Testis (tissue), 3 donors: Measurements from ENCODE around the gene PMS2. TPM values are rescaled to one million over a fixed set of nuclear protein-coding genes. Genes with fewer than 3 reads are reported as not detected.
"Not testable (repeated sequence)": the region's sequence is repeated elsewhere in the genome, so short reads cannot be mapped to it uniquely, and the experiment has no call there.

ENCODE experiments used
- DNase-seq: peaks from one replicate; pipeline ENCODE4 v3.0.0-alpha.2; 2019
- H3K27ac ChIP-seq, 2 donors: fragments of 200-600 bp; sonication (generic); one replicate each; pipeline ENCODE4 v1.5.1; 2019
- H3K27me3 ChIP-seq: fragments of 200-600 bp; sonication (generic); one replicate; pipeline ENCODE4 v1.5.1; 2019
- H3K36me3 ChIP-seq: fragments of 200-600 bp; sonication (generic); one replicate; pipeline ENCODE4 v1.5.1; 2017; ENCODE audit warnings: low read depth; ENCODE audit errors: missing control alignments
- H3K4me1 ChIP-seq: fragments of 200-600 bp; sonication (generic); one replicate; pipeline ENCODE4 v1.5.1; 2019
- H3K4me3 ChIP-seq, 2 donors: fragments of 200-600 bp; sonication (generic); one replicate each; pipeline ENCODE4 v1.5.1; 2017 to 2019
- H3K9me3 ChIP-seq: fragments of 200-600 bp; sonication (generic); one replicate; pipeline ENCODE4 v1.5.1; 2017
- POLR2A ChIP-seq: fragments of 450-650 bp; IDR thresholded peaks from one replicate; pipeline ENCODE4 v1.6.1; 2017; ENCODE audit warnings: antibody characterized with exemption, mild to moderate bottlenecking, moderate library complexity
- WGBS, 2 donors: methylation state at CpG; one replicate each; pipeline ENCODE4 v1.1.5; 2018; 5-methylcytosine and 5-hydroxymethylcytosine counted together
- intact Hi-C: fragments of 100-400 bp; cut with DNase I; formaldehyde crosslinking; loops from one replicate; pipeline ENCODE4 v1.15.1; 2023; ENCODE audit warnings: low total_unique reads
- polyA plus RNA-seq: library from polyadenylated mRNA; stranded (reverse); fragments of 350-450 nt; fragmentation: Illumina TruSeq; extraction: RNeasy Lipid Tissue Mini Kit (QIAGEN cat#74804); gene quantifications from one replicate; pipeline ENCODE4 v1.2.3, GENCODE V29; 2014; ENCODE audit warnings: low read depth, low replicate concordance; ENCODE audit not compliant: insufficient read depth
- total RNA-seq, 2 donors: library from RNA; depleted of rRNA; stranded (reverse); fragments of >200 nt; gene quantifications; one replicate each; pipeline ENCODE4 v1.2.3, GENCODE V29; 2016
- TF ChIP-seq, protein P1 (sequence below), 3 experiments: fragments of 450-650 bp in 2 of 3; fragments of 200-600 bp in 1 of 3; sonication (generic) in 1 of 3; IDR thresholded peaks; one replicate each; pipeline ENCODE4 v1.5.1; 2016 to 2019; ENCODE audit warnings: antibody characterized with exemption in 3 of 3, mild to moderate bottlenecking in 2 of 3, moderate library complexity in 1 of 3

PMS2 gene
- total and polyA plus RNA-seq, 3 donors from 2014 or later = 9.2 to 13.3 (median 9.9) TPM

DNA sequence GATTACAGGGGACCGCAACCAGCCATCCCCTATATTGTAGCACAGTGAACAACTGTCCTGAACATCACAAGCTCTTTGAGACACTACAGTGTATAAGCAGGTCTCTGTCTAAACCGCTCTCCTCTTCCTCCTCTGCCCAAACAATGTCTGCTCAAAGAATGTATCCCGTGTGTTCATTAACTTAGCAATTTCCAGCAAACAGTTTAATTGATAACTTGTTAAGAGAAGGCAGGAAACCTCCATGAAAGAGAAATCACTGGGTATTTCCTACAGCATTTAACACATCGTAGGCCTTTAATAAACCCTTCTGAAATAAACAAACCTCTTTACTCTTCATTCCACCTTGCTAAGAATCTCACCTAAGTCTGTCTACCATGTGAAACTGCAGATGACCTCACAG is 1.5 kb downstream of the PMS2 start:
- Histone ChIP-seq H3K27ac (no peak overlapping the region), H3K27me3 (no peaks in the 10 kb centered on the region), H3K36me3 (no peaks in the 10 kb centered on the region), H3K9me3 (no peaks in the 10 kb centered on the region), H3K4me3 (no peak overlapping the region), H3K4me1 (peaks cover 8% of the 10 kb centered on the region)
- TF ChIP-seq POLR2A = no peak
- TF ChIP-seq, protein P1, sequence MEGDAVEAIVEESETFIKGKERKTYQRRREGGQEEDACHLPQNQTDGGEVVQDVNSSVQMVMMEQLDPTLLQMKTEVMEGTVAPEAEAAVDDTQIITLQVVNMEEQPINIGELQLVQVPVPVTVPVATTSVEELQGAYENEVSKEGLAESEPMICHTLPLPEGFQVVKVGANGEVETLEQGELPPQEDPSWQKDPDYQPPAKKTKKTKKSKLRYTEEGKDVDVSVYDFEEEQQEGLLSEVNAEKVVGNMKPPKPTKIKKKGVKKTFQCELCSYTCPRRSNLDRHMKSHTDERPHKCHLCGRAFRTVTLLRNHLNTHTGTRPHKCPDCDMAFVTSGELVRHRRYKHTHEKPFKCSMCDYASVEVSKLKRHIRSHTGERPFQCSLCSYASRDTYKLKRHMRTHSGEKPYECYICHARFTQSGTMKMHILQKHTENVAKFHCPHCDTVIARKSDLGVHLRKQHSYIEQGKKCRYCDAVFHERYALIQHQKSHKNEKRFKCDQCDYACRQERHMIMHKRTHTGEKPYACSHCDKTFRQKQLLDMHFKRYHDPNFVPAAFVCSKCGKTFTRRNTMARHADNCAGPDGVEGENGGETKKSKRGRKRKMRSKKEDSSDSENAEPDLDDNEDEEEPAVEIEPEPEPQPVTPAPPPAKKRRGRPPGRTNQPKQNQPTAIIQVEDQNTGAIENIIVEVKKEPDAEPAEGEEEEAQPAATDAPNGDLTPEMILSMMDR (IDR thresholded peaks at IDR 0.05) = no peak
- 60 to 74% methylated on average over 4 of the region's 4 CpGs for WGBS, 2 donors
- no peak for DNase-seq
- intact Hi-C loops = no loop called here

DNA sequence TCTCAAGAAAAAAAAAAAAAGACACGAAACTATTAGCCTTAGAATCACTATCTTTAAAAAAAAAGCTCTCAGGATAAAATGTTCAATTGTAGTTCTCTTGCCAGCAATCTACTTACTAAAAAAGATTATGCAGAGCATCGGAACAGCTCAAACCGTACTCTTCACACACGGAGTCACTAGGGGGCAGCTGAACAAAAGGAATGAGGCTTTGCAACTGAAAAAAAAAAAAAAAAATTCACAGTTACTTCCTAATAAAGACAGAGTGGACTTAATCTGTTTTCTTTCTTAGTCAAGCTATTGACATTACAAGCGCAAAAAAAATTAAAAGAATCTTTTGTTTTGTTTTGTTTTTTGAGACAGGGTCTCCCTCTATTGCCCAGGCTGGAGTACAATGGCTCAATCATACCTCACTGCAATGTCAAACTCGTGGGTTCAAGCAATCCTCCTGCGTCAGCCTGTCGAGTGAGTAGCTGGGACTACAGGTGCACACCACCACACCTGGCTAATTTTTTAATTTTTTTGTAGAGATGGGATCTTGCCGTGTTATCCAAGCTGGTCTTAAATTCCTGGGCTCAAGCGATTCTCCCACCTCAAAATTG is 11.5 kb downstream of the PMS2 start:
- H3K4me3 ChIP-seq = no peak overlapping the region
- no peaks in the 10 kb centered on the region for H3K9me3 ChIP-seq
- WGBS, 2 donors = 57% methylated on average over 10 of the region's 10 CpGs
- H3K27ac ChIP-seq = no peak overlapping the region
- TF ChIP-seq, protein P1 (IDR thresholded peaks at IDR 0.05) = peak; percentile 44 to 62 (median 57)
- TF ChIP-seq POLR2A = no peak
- intact Hi-C loops = no loop called here
- H3K36me3 ChIP-seq = no peaks in the 10 kb centered on the region
- H3K27me3 ChIP-seq = no peaks in the 10 kb centered on the region
- no peaks in the 10 kb centered on the region for H3K4me1 ChIP-seq
- peak; percentile 73 for DNase-seq

DNA sequence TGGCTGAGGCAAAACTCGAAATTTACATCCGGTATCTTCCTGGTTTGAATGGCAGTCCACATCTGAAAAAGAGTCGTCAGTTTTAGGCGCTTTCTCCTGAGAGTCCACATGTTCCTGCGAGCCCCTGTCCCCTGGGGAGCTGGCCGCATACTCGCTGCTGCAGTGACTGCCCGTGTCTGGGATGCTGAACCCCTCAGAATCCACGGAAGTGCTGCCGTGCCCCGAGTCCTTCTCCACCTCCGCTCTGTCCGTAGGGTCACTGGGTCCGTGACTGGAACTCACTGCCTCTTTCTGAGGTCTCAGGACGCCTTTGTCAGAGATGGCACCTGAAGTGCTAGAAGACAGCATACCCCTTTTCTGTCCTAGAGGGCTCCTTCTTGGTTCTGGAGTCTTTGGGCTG is 21.8 kb downstream of the PMS2 start:
- H3K36me3 ChIP-seq, H3K4me1 ChIP-seq, H3K9me3 ChIP-seq, intact Hi-C loops, DNase-seq, H3K4me3 ChIP-seq, H3K27me3 ChIP-seq, H3K27ac ChIP-seq: not testable (repeated sequence)
- WGBS, 2 donors = 83 to 93% methylated on average over 15 of the region's 15 CpGs

DNA sequence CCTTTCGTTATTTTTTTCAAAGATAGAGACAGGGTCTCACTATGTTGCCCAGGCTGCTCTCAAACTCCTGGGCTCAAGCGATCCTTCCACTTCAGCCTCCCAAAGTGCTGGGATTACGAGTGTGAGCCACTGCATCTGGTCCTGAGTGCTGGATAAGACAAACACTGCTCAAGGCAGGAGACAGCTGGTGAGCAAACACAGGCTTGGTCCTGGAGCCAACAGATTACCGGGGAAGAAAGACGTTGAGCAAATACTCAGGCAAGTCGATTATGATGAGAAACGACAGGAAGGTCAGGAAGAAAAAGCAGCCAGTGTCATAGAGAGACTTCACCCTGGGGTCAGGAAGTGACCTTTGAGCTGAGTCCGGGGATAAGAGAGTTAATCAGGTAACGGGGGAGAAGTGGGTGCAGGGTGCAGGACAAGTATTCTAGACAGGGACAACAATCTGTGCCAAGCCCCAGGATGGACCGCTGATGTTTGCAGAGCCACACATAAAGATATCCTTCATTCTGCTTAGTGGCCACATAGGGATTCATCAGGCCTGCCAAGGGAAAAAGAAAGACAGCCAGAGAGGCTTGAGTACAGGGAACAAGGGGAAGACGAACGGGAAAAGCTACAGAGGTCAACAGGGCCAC is 29.1 kb downstream of the PMS2 start:
- H3K36me3 ChIP-seq, DNase-seq, H3K27ac ChIP-seq, H3K4me1 ChIP-seq, H3K27me3 ChIP-seq, intact Hi-C loops, H3K9me3 ChIP-seq, H3K4me3 ChIP-seq: not testable (repeated sequence)
- WGBS, 2 donors = 75% methylated on average over 3 of the region's 12 CpGs; no CpG with 5 or more reads in 1 of the 2 donors

DNA sequence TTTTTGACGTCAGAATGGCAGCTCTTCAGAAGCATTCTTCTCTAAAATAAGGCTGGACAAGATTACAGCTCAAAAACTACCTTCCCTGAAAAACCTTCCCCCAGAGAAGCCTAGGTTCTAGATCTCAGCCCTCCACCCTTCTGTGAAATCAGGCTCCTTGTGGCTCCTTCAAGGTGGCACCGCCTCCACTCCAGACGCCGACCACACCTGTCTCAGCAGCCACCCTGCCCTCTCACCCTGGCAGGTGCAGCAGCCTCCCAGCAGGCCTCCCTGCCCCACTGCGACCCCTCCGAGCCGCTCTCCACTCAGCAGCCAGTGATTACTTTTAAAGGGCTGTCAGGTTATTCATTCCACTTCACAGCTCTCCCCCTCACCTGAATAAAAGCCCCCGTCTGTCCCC is 35.3 kb downstream of the PMS2 start:
- H3K4me1 ChIP-seq, DNase-seq, H3K4me3 ChIP-seq, intact Hi-C loops, H3K9me3 ChIP-seq, H3K27me3 ChIP-seq, H3K36me3 ChIP-seq, H3K27ac ChIP-seq: not testable (repeated sequence)
- no CpG with 5 or more reads among the region's 8 CpGs for WGBS, 2 donors

DNA sequence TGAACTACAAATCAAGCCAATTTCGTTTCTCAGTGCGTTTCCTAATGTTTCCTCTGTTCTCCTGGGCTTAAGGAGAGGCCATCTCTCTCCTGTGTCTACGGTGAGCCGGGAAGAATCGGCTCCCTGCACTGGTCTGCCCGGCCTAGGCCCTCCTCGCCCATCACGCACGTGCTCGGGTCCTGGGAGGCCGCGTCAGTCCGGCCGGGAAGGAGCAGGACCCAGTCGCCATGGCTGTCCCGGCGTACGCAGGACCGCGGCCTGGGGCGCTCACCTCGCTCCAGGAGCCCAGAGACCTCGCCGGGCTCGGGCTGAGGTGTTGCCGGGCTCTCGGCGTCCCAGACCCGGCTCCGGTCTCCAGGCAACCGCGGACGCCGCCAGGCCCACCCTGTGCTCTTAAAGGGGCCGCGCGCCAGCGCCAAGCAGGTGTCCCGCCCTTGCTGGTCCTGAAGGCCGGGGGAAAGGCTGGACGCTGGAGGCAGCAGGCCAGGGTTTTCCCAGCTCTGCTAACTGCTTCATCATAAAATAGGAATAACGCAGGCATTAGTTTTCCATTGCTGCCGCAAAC is 38.4 kb downstream of the PMS2 start, which contains the start of gene RSPH10B:
RSPH10B (minus strand) TSS at position 343 of the 565 bp plus-strand sequence. CDS start 3,573 bp downstream, outside the sequence.
- H3K9me3 ChIP-seq, DNase-seq, H3K27me3 ChIP-seq, H3K4me3 ChIP-seq, H3K4me1 ChIP-seq, H3K36me3 ChIP-seq, H3K27ac ChIP-seq, intact Hi-C loops: not testable (repeated sequence)
- no CpG with 5 or more reads among the region's 43 CpGs for WGBS, 2 donors

DNA sequence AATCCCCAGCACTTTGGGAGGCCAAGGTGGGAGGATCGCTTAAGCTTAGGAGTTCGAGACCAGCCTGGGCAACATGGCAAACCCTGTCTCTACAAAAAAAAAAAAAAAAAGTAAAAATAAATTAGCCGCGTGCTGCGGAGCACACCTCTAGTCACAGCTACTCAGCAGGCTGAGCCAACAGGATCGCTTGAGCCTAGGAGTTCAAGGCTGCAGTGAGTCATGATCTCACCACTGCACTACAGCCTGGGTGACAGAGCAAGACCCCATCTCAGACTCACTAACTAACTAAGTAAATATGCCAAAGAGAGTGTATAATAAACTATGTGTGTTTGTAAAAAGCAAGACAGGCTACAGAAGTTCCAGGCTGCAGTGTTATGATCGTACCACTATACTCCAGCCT is 45.0 kb downstream of the PMS2 start:
- intact Hi-C loops, H3K27me3 ChIP-seq, DNase-seq, H3K36me3 ChIP-seq, H3K27ac ChIP-seq, H3K9me3 ChIP-seq, H3K4me1 ChIP-seq, H3K4me3 ChIP-seq: not testable (repeated sequence)
- WGBS, 2 donors = 97% methylated on average over 5 of the region's 7 CpGs; no CpG with 5 or more reads in 1 of the 2 donors

DNA sequence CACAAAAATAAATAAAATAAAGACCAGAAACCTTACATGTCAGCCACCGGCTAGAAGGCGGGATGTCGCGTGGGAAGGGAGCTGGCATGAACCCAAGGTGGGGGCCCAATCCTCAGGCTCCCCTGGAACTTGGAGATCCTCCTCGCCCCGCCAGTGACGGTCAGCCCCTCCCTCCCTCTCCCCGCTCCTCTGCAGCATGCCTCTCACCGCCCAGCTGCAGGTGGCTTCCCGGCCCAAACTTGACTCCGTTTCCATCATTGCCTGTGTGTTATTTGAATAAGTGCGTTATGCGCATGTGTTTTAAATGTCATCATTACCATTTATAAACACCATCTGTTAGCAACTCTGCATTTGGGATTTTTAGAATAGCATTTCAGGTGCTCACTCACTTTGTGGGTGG is 45.6 kb downstream of the PMS2 start:
- intact Hi-C loops, H3K9me3 ChIP-seq, H3K4me1 ChIP-seq, H3K27ac ChIP-seq, H3K4me3 ChIP-seq, DNase-seq, H3K27me3 ChIP-seq, H3K36me3 ChIP-seq: not testable (repeated sequence)
- WGBS, 2 donors = 53% methylated on average over 3 of the region's 13 CpGs; no CpG with 5 or more reads in 1 of the 2 donors

DNA sequence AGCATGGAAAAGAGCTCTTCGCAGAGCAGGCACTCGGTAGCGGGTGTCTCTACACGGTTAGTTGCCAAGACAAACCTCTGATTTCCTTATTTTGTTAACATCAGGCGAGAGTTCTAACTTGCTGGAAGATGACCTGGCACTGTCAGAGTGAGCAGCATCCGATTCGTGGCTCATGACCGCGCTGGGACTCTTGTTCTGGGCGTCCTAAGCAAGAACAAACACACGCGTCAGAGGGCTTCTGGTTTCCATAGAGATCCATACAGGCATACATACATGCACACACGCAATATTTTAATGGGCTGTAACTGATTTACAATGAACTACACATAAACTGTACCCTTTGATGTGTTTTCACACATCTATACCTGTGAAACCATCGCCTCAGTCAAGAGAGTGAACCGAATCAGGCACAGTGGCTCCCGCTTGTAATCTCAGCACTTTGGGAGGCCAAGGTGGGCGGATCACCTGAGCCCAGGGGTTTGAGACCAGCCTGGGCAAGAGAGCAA is 73.9 kb downstream of the PMS2 start:
- H3K27me3 ChIP-seq, H3K4me1 ChIP-seq, H3K9me3 ChIP-seq, H3K27ac ChIP-seq, H3K4me3 ChIP-seq, DNase-seq, intact Hi-C loops, H3K36me3 ChIP-seq: not testable (repeated sequence)
- WGBS, 2 donors = no CpG with 5 or more reads among the region's 17 CpGs
